Umbilical cord (tissue), 2 donors: ENCODE results near the gene PACS2. TPM values are rescaled to one million over a fixed set of nuclear protein-coding genes. Genes with fewer than 3 reads are reported as not detected.

Source experiments
- DNase-seq: peaks from one replicate; pipeline ENCODE4 v3.0.0-alpha.2; 2015; ENCODE audit warnings: low spot score
- total RNA-seq: library from RNA; depleted of rRNA; stranded (reverse); fragments of >200 nt; gene quantifications from one replicate; pipeline ENCODE4 v1.2.3, GENCODE V29; 2014; ENCODE audit warnings: low replicate concordance; ENCODE audit not compliant: insufficient read depth

The PACS2 gene
- total RNA-seq, 1 donor from 2014 or later, result 17.8 TPM

DNA sequence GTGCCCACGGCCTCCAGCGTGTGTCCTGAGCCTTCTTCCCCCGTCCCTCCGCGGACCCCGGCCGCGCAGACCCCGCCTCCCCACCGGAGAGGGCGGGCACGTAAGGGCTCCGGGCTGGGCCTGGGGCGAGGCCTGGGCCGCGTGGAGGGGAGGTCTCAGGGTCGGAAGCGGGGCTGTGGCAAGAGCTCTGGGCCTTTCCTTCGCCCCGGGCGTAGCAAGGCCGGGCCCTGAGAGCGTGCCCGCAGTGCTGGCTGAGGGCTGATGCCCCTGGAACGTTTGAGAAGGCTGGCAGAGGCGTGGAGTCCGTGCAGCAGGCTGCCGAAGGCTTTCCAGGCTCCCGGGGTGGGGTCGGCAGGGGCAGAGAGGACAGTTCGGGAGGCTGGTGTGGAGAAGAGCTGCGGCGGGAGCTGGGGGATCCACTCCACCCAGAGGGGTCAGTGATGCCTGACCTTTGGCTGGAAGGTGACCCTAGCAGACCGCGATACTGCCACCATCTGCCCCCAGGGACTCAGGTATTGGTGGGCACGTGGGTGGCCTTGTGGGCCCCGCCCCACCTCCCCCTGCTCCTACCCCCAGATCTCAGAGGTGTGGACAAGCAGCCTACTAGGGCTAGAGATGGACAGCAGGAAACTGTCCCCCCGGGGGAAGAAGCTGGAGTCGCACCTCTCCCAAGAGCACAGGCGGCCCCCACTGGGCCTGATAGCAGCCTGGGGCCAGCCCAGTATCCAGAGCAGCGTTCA is 84.3 kb downstream of the PACS2 start:
- DNase-seq, result no peak

DNA sequence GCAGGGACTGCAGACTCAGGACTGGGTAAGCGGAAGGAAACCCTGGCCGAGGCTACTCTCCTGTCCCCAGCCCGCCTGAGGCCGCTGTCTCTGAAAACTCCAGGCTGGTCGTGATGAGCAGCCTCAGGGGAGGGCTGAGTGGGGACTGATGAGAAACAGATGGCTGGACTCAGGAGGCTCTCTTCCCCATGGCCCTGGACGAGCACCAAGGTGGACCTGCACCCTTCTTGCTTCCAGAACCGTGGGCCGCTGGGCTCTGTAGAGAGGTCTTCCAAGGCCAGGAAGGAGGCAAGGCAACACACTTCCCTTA is 84.9 kb downstream of the PACS2 start:
- no peak for DNase-seq

DNA sequence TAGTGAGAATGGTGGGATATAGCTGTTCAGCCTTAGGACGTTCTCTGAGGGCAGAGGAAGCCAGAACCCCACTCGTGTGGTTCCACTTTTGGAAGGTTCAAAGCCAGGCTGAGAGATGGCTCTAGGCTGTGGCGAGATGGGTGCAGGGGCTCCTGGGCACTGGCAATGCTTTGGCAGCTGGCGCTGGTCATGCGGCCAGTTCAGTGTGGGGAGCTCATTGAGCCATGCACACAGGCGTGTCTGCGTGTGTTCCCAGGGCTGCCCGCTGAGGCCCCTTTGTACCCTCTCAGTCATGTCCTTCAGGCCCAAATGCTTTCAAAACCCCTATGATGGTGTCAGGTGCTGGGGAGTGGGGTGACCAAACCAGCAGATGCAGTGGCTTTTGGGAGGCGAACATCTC is 85.5 kb downstream of the PACS2 start:
- DNase-seq, result no peak

DNA sequence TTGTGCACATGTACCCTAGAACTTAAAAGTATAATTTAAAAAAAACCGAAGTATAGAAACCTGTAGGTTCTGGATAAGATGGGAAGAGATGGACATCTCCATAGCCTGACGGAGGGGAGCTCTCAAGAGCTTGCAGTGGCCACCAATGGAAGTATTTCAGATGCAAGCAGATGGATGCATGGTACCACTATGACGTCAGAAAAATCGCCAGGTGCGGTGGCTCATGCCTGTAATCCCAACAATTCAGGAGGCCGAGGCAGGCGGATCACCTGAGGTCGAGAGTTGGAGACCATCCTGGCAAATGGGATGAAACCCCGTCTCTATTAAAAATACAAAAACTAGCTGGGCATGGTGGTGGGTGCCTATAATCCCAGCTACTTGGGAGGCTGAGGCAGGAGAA is 87.2 kb downstream of the PACS2 start:
- no peak for DNase-seq

DNA sequence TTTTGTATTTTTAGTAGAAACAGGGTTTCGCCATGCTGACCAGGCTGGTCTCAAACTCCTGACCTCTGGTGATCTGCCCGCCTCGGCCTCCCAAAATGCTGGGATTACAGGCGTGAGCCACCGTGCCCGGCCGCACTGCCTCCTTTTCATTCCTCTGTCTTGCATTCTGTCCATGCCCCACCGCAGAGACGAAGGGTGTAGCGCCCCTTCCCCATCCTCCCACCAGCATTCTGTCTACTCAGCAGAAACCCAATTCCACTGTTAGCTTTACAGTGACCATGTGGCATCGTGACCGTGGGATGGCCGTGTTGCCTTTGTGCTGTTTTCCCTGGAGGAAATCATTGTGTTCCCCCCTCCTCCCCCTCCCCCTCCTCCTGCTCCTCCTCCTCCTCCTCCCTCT is 94.0 kb downstream of the PACS2 start:
- no peak for DNase-seq

DNA sequence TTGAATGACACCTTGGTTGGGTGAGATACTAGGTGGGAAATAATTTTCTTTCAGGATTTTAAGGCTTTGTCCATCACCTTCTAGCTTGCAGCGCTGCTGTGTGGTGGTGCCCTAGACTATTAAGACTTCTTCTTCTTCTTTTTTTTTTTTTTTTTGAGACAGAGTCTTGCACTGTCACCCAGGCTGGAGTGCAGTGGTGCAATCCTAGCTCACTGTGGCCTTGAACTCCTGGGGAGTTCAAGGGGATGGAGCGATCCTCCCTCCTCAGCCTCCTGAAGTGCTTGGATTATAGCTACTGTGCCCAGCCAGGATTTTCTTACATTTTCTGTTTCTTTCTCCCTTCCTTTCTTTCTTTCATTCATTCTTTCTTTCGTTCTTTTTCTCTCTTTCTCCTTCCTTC is 94.8 kb downstream of the PACS2 start:
- DNase-seq, result no peak

DNA sequence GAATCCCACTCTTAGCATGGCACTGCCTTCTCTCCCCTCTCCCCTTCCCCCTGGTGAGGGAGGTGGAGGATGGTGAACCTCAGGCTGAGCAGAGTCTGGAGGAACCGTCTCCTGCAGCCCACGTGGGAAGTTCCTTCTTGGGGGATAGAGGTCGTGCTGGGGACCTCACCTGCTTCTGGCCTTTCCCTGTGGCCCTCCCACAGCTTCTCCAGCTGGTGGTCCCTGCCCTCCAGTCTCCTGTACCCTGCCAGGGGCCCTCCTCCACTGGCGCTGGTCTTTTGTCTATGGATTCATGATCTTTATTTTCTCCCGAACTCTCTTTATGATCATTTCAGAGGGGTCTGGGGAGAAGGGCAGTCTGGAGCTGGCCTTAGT is 96.1 kb downstream of the PACS2 start:
- DNase-seq, result no peak

DNA sequence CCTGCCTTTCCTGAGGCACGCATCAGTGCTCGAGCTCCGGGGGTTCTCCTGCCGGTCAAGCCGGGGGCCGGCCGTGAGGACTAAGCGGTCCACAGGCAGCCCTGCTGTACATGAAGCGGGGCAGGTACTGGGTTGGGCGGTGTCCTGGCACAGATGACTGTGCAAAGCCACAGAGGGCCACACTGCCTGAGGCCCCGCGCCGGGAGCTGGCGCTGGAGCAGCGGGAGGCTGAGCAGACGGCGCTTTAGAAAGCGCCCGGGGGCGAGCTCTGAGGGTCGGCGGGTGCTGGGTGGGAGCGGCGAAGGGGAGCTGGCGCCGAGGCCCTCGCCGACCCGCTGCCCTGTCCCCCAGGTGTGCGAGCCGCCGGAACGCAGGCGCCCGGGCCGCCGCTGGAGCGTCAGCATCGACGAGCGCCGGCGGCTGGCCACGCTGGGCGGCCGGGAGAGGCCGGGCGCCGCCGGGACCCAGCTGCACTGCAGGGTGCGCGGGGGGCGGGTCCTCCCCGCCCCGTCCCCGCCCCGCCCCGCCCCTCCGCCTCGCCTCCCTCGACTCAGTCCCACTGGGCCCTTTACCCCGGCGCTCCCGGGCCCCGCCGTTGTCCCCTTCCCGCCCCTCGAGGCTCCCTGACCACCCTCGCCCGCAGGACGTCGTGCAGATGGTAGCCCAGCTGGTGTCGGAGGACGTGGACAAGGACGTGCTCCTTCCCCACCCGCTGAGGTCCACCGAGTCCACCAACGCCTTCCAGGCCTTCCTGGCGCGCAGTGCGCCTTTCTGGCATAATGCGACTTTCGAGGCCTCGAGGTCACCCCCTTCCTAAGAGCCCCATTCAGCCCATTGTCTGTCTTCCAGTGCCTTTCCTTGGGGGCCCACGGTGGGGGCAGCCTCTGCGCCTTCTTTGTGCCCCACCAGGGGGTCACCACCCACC is 96.7 kb downstream of the PACS2 start:
- no peak for DNase-seq

DNA sequence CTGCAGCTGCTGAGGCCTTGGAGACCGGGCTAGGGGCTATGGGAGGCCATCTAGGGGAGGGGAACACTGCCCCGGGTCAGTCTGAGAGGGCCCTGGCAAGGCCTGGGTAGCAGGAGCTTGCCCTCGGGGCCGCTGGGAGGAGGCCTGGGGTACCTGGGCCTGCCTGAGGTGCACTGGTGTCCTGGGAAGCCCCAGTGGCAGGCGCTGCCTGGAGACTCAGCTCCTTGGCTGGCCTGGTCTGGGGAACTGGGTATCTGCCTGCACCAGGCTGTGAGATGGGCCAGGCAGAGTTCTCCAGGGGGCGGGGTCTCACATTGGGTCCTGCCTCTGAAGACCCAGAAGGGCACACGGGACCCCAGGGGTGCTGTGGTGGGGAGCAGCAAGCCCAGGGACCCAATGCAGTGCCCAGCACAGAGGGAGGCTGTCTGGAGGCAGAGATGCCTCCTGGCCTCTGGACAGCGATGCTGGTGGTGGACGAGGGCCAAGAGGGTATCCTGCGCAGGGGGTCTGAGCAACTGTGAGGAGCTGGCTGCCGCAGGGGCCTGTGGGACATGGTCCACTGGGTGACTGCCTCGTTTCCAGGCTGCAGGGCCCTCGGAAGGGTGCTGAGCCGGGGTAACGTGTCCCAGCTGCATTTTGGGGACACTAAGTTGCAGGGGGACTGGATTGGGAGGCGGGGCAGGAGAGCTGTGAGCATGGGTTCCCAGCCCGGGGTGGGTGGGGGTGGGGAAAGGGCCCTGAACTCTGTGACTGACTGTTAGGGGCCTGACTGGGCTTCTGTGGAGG is 97.6 kb downstream of the PACS2 start:
- no peak for DNase-seq

DNA sequence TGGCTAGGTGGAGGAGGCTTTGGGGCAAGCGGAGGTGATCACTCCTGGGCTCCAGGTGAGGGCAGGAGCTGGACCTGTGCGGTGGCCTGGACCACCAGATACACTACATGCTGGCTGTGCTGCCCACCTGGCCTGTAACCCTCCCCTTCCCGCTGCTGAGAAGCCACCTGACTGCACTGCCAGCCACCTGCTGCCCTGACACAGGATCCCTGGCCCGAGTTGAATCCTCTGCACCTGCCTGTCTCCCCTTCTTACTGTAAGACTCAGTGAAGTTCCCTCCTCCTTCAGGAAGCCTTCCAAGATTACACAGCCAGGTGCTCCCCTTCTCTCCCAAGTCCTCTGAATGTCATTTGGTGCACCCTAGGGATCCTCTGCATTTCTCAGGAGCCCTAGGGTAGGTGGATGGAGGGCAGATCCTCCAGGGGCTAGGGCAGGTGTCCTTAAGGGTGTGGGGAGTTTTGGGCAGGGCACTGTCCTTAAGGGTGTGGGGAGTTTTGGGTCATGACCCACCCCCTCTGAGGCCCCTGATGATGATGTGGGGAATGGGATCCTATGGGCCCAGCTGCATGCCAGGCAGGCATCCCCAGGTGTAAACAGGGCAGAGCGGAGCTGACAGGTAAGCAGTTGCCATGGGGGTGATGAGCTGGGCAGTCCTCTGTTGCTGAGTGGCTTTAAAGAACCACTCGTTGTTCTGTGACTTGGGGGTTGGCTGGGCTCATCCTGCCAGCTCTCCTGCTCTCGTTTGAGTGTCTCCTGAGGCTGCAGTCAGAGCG is 98.4 kb downstream of the PACS2 start:
- no peak for DNase-seq

DNA sequence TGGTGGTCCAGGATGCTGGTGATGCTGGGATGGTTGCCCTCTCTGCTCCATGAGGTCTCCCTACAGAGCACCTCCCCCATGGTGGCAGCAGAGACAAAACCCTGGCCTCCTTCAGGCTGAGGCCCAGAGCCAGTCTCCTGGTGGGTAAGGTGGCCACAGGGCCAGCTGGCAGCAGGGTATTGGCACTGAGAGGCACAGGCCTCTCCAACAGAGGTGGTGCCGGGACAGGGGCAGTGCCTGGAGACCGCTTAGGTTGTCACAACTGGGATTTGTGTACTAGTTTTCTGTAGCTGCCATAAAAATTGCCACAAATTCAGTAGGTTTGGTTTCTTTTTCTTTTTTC is 99.0 kb downstream of the PACS2 start:
- no peak for DNase-seq

DNA sequence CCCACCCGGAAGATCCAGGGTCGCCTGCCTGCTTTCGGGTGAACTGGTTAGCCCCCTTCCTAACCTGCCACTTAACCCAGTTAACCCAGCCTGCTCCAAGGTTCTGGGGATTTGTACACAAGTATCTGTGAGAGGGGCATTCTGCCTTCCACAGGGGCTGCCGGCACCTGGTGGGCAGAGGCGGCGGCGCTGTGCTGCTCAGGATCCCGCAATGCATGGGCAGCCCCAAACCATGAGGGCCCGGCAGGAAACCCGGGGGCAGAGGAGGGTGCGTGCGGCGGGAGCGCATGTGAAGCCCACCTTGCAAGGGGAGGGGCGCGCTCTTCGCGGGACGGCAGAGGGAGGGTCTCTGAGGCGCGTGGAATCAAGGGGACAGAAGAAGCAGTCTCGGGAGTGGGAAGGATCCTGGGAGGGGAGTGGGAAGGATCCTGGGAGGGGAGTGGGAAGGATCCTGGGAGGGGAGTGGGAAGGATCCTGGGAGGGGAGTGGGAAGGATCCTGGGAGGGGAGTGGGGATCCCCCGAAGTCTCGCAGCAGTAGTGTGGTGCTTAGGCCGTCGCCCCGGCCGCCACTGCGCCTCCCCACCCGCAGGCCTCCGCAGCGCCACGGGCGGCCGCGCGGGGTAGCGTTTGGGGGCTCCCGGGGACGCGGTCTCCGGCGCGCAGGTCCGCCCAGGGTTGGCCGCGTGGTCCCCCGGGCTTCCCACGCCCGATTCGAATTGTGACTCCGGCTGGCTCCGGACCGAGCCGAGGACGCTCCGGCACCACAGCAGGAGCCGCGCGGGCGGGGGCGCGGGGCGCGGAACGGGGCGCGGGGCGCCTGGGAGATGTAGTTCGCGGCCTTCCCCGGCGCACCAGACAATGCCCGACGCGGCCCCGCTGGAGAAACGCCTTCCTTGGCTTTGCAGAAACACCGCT is 100.2 kb downstream of the PACS2 start:
- DNase-seq, result peak; percentile 72

DNA sequence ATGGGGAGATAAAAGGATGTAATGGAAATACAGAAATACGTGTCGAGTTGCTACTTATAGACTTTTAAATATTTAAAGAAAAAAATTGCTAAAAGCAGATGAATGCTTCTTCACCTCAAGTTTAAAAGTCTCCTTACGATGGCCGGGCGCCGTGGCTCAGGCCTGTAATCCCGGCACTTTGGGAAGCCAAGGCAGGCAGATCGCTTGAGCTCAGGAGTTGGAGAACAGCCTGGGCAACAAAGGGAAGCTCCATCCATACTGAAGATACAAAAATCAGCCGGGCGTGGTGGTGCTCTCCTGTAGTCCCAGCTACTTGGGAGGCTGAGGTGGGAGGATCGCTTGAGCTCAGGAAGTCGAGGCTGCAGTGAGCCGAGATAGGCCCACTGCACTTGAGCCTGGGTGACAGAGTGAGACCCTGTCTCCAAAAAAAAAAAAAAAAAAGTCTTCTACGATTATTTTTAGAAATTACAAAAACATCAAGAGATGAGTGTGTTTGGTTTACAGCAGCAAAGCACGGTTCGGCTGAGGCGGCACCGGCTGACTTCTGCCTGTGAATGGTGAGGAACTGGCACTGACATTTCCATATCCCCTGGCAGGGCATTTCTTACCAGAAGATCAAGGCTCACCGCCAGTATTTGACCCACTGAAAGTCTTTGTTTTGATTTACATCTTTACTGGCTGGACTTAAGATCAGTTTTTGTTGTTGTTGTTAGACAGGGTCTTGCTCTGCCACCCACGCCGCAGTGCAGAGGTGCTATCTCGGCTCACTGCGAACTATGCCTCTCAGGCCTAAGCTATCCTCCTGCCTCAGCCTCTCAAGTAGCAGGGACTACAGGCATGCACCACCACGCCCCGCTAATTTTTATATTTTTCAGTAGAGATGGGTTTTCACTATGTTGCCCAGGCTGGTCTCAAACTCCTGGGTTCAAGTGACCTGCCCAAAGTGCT is 101.2 kb downstream of the PACS2 start:
- DNase-seq, result no peak

DNA sequence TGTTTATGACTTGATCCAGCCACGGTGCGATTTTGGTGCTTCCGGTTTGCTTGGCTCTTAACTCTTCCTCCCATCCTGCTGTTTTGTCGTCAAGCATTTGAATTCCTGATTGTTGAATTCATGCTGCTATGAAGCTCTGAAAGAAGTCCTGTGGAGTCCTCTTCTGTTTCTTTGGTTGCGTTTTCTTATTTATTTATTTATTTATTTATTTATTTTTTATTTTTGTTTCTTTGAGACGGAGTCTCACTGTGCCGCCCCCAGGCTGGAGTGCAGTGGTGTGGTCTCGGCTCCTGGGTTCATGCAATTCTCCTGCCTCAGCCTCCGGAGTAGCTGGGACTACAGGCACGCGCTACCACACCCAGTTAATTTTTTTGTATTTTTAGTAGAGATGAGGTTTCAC is 102.1 kb downstream of the PACS2 start:
- DNase-seq, result no peak

DNA sequence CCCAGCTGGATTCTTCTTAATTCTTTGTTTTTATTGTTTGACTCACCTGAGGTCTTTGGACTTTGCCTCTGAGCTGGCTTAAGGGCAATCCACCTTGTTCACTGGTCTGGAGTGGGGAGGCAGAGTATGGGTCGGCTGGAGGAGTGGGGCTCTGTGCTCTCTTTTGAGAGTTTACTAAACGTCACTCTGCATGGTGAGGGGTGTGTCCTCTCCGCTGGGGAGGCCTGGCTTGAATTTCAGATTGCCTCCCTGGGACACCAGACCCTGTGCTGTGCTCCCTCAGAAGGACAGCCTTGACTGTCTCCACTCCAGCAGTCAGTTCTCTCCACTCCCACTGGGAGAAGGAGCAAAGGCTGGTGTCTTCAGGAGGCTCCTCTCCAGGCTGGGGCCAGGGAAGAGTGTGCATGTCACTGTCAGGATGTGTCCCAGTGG is 103.2 kb downstream of the PACS2 start:
- DNase-seq, result no peak

DNA sequence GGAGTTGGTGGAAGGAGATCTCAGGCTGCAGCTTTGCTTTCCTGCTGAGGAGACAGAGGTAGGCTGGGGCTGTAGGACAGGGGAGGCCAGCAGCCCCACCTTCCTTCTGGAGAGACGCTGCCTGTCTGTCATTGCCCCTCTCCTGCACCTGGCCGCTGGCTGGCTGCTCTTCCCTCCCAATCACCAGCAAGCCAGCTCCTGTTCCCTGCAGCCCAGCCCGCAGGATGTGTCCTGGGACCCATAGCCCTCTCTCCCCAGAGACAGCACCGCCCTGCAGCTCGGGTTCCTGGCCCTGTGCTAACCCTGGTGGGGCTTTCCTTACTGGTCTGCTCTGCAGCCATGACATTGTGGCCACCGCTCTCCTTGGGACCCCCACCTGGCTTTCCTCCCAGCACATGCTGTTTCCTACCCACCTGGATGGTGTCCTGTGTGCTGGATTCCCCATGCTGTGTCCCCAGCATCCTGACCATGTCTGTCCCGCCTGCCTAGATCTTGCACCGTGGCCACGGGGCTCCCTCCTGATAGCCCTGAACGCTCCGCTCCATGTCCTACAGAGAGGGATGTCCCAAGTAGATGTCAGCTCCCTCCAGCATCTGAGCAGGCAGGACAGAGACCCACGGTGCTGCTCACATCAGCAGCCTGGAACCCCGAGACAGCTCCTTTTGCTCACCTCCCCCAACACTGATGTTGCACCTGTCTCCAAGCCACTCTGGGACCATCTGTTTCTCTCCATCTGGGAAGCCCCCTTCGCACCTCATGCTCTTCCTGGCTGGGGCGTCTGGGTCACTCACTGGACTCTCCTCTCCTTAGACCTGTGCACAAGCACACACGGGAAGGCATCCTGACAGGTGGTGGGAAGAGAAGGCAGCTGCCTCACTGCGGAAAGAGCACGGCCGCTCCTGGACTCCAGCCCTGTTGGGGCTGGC is 104.0 kb downstream of the PACS2 start:
- DNase-seq, result no peak

DNA sequence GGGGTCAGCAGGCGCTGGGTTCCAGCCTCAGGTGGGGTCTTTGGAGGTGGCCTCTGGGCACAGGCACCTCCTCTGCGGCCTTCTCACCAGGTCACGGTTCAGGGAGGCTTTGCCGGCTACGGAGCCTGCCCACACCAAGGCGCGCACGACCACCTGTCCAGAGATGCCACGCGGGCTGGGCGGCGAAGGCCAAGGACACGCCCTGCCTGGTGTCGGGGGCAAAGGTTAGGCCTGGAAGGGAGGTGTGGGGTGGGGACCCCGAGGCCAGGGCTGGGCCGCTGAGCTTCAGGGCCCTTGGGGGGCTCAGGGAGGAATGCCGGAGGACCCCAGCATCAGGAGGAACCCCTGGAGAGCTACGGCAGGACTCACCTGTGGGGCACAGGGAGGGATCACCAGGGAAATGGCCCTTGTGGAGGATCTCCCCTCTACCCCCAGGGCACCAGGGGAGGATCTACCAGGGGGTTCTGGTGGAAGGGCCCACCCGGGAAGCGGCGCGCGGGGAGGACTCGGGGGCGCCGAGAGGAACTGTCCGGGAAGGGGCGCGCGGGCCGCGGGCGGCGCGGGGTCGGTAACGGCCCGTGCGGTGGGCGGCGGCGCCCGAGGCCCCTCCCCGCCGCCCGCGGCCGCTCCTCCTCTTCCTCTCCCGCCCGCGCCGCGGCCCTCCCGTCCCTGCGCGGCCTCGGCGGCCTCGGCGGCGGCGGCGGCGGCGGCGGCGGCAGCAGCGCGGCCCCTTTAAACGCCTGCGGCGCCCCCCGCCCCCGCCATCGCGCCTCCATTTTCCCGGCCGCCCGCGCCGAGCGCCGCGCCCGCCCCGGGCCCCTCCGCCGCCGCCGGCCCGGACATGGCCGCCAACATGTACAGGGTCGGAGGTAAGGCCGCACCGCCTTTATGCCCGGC is 104.9 kb downstream of the PACS2 start, which contains the start of gene MTA1:
Gene MTA1 (plus strand): TSS at position 633 of the 897 bp plus-strand sequence. CDS start 209 bp downstream, at position 842.
- DNase-seq, result peak; percentile 45
